ENCODE measurements around the gene OR2Y1.

Gene OR2Y1

GRCh38 chr5:180786531-180787398 lies 46.9 kb upstream of the OR2Y1 start:
- no peaks in the 10 kb centered on the region for H3K9me3 ChIP-seq (replicated peaks; ENCODE audit: insufficient read depth, low read length)
- H3K4me2 ChIP-seq (ENCODE audit: low read depth, low read length): no peak overlapping the region
- no peak overlapping the region for H3K27ac ChIP-seq (ENCODE audit: low read length)
- H3F3A ChIP-seq (ENCODE audit: insufficient read depth, low read length): peaks cover 12% of the 10 kb centered on the region
- peaks cover 7% of the 10 kb centered on the region for H3K36me3 ChIP-seq (replicated peaks; ENCODE audit: insufficient read depth, low read length)
- H3K4me1 ChIP-seq (ENCODE audit: low read length): no peaks in the 10 kb centered on the region
- H3K79me2 ChIP-seq (ENCODE audit: low read length): peaks cover 31% of the 10 kb centered on the region
- TF ChIP-seq EZH2phosphoT487 (IDR thresholded peaks at IDR 0.05; ENCODE audit: low read length): no peak
- TF ChIP-seq, protein P1, sequence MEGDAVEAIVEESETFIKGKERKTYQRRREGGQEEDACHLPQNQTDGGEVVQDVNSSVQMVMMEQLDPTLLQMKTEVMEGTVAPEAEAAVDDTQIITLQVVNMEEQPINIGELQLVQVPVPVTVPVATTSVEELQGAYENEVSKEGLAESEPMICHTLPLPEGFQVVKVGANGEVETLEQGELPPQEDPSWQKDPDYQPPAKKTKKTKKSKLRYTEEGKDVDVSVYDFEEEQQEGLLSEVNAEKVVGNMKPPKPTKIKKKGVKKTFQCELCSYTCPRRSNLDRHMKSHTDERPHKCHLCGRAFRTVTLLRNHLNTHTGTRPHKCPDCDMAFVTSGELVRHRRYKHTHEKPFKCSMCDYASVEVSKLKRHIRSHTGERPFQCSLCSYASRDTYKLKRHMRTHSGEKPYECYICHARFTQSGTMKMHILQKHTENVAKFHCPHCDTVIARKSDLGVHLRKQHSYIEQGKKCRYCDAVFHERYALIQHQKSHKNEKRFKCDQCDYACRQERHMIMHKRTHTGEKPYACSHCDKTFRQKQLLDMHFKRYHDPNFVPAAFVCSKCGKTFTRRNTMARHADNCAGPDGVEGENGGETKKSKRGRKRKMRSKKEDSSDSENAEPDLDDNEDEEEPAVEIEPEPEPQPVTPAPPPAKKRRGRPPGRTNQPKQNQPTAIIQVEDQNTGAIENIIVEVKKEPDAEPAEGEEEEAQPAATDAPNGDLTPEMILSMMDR (IDR thresholded peaks at IDR 0.05; ENCODE audit: low read length): no peak
- TF ChIP-seq EZH2 (optimal IDR thresholded peaks at IDR 0.05; ENCODE audit: low read depth, low read length): no peak
- no peaks in the 10 kb centered on the region for H3K27me3 ChIP-seq (replicated peaks; ENCODE audit: insufficient read depth, low read length)
- no peak overlapping the region for H3K4me3 ChIP-seq (ENCODE audit: low read length)
- no peak overlapping the region for H2AFZ ChIP-seq (ENCODE audit: low read length)
- DNase-seq: no peak
- H3K9ac ChIP-seq (ENCODE audit: low read length): no peak overlapping the region
- no peaks in the 10 kb centered on the region for H3K9me2 ChIP-seq (replicated peaks; ENCODE audit: insufficient read depth, low read length)
- H4K20me1 ChIP-seq (ENCODE audit: insufficient read depth, low read length): peaks cover 12% of the 10 kb centered on the region

DNA sequence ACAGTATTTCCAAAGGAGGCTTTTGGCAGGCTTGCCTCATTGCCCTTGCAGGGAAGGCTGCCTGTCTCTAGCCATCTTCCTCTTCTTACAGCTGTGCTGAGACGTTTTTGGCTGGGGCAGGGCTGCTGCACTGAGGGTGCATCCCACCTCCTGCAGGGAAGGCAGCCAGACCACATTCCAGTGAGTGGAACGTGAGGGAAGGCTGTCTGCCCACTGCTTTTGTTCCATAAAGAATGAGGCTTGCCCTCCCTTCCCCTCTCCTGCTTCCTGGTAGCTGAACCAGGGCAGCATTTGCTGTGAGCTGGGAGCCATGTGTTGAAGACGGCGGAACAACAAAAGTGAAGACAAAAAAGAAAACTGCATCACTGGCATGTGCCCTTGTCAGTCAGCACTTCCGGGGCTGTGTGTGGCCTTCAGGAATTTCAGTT lies 46.0 kb upstream of the OR2Y1 start:
- H3K4me3 ChIP-seq (ENCODE audit: low read length): no peak overlapping the region
- H3K36me3 ChIP-seq (replicated peaks; ENCODE audit: insufficient read depth, low read length): no peaks in the 10 kb centered on the region
- H3K9ac ChIP-seq (ENCODE audit: low read length): no peak overlapping the region
- peaks cover 21% of the 10 kb centered on the region for H3K79me2 ChIP-seq (ENCODE audit: low read length)
- H3K27ac ChIP-seq (ENCODE audit: low read length): no peak overlapping the region
- H3F3A ChIP-seq (ENCODE audit: insufficient read depth, low read length): peaks cover 12% of the 10 kb centered on the region
- H3K4me1 ChIP-seq (ENCODE audit: low read length): no peaks in the 10 kb centered on the region
- peaks cover 4% of the 10 kb centered on the region for H4K20me1 ChIP-seq (ENCODE audit: insufficient read depth, low read length)
- no peaks in the 10 kb centered on the region for H3K9me2 ChIP-seq (replicated peaks; ENCODE audit: insufficient read depth, low read length)
- H3K9me3 ChIP-seq (replicated peaks; ENCODE audit: insufficient read depth, low read length): no peaks in the 10 kb centered on the region
- no peaks in the 10 kb centered on the region for H3K27me3 ChIP-seq (replicated peaks; ENCODE audit: insufficient read depth, low read length)
- H2AFZ ChIP-seq (ENCODE audit: low read length): no peak overlapping the region
- TF ChIP-seq EZH2 (optimal IDR thresholded peaks at IDR 0.05; ENCODE audit: low read depth, low read length): no peak
- TF ChIP-seq, protein P1 (IDR thresholded peaks at IDR 0.05; ENCODE audit: low read length): no peak
- DNase-seq: no peak
- H3K4me2 ChIP-seq (ENCODE audit: low read depth, low read length): no peak overlapping the region

DNA sequence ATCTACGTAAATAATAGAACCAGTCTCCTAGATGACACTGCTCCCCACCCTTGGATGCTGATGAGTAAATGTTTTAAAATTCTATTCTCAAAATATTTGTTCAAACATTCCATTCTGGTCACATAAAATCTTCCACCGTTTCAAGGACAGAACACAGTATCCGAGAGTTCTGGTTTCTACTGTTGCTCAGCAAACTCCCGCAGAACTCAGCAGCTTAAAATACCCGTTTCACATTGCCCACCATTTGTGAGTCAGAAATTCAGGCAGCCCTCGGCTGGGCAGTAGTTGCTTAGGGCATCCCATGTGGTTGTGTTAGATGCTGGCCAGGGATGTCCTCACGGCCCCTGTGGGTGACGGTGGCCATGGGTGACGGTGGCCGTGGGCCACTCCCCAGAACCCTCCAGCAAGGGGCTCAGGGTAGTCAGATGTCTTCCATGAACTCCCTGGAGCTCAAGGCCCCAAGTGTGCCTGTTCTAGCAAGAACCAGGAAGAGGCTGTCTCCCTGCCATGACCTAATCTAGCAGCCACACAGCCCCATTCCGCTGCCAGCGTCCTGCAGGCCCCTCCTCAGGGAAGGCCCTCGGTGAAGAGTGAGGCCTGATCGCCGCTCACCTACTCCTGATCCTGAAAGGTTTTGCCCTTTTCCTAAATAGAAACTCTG lies 45.4 kb upstream of the OR2Y1 start:
- Histone ChIP-seq H3K9me2 (replicated peaks; ENCODE audit: insufficient read depth, low read length) (no peaks in the 10 kb centered on the region), H3K4me2 (ENCODE audit: low read depth, low read length) (no peak overlapping the region), H3K4me1 (ENCODE audit: low read length) (no peaks in the 10 kb centered on the region), H2AFZ (ENCODE audit: low read length) (no peak overlapping the region), H3K9ac (ENCODE audit: low read length) (no peak overlapping the region), H3F3A (ENCODE audit: insufficient read depth, low read length) (peaks cover 12% of the 10 kb centered on the region), H3K27ac (ENCODE audit: low read length) (no peak overlapping the region), H3K36me3 (replicated peaks; ENCODE audit: insufficient read depth, low read length) (no peaks in the 10 kb centered on the region), H3K9me3 (replicated peaks; ENCODE audit: insufficient read depth, low read length) (no peaks in the 10 kb centered on the region), H3K27me3 (replicated peaks; ENCODE audit: insufficient read depth, low read length) (no peaks in the 10 kb centered on the region), H4K20me1 (ENCODE audit: insufficient read depth, low read length) (no peaks in the 10 kb centered on the region), H3K79me2 (ENCODE audit: low read length) (peaks cover 15% of the 10 kb centered on the region), H3K4me3 (ENCODE audit: low read length) (no peak overlapping the region)
- TF ChIP-seq EZH2phosphoT487 (IDR thresholded peaks at IDR 0.05; ENCODE audit: low read length) (no peak), EZH2 (optimal IDR thresholded peaks at IDR 0.05; ENCODE audit: low read depth, low read length) (no peak)
- TF ChIP-seq, protein P1 (IDR thresholded peaks at IDR 0.05; ENCODE audit: low read length): no peak
- no peak for DNase-seq
